Mucosa of rectum (tissue), 2 donors: ENCODE results near the gene SLFN14.
"Not testable (repeated sequence)": the region's sequence is repeated elsewhere in the genome, so short reads cannot be mapped to it uniquely, and the experiment has no call there.

ENCODE experiments used
- H3K27ac ChIP-seq, 2 donors: one replicate each; pipeline ENCODE4 v1.7.0; 2013; ENCODE audit warnings: inconsistent platforms in 2 of 2, low read depth in 2 of 2, low read length in 2 of 2
- H3K27me3 ChIP-seq, 2 donors: one replicate each; pipeline ENCODE4 v1.7.0; 2013; ENCODE audit warnings: low read length in 2 of 2; ENCODE audit not compliant: control insufficient read depth in 2 of 2, insufficient read depth in 2 of 2
- H3K36me3 ChIP-seq, 2 donors: one replicate each; pipeline ENCODE4 v1.7.0; 2013; ENCODE audit warnings: low read length in 2 of 2; ENCODE audit not compliant: control insufficient read depth in 2 of 2, insufficient read depth in 2 of 2
- H3K4me1 ChIP-seq, 2 donors: one replicate each; pipeline ENCODE4 v1.7.0; 2013; ENCODE audit warnings: low read length in 2 of 2, mild to moderate bottlenecking in 1 of 2; ENCODE audit not compliant: control insufficient read depth in 2 of 2, insufficient read depth in 2 of 2
- H3K4me3 ChIP-seq, 2 donors: one replicate each; pipeline ENCODE4 v1.7.0; 2013; ENCODE audit warnings: low read length in 2 of 2
- H3K9ac ChIP-seq, 2 donors: one replicate each; pipeline ENCODE4 v1.7.0; 2013; ENCODE audit warnings: low read length in 2 of 2, low read depth in 1 of 2, mild to moderate bottlenecking in 1 of 2
- H3K9me3 ChIP-seq, 2 donors: one replicate each; pipeline ENCODE4 v1.7.0; 2013; ENCODE audit warnings: low read length in 2 of 2; ENCODE audit not compliant: control insufficient read depth in 2 of 2
- donor health status: healthy.
- donor health status: Normal muscosa, but diverticular disease.

Gene SLFN14

GRCh38 chr17:35566968-35567367 is 6.3 kb upstream of the SLFN14 start:
- H3K4me3 ChIP-seq = peak overlapping the region; percentile 90 to 96
- no peaks in the 10 kb centered on the region for H3K9me3 ChIP-seq
- H3K27me3 ChIP-seq = no peaks in the 10 kb centered on the region
- H3K4me1 ChIP-seq = peaks cover 9 to 11% of the 10 kb centered on the region in 2 donors
- H3K36me3 ChIP-seq = no peaks in the 10 kb centered on the region
- H3K9ac ChIP-seq = no peak overlapping the region
- no peak overlapping the region for H3K27ac ChIP-seq

DNA sequence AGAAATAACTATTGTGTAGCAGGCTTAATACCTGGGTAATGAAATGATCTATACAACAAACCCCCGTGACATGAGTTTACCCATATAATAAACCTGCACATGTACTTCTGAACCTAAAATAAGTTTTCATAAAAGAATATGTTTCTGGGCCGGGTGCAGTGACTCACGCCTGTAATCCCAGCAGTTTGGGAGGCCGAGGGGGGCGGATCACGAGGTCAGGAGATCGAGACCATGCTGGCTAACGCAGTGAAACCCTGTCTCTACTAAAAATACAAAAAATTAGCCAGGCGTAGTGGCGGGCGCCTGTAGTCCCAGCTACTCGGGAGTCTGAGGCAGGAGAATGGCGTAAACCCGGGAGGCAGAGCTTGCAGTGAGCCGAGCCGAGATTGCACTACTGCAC is 2.6 kb upstream of the SLFN14 start:
- not testable (repeated sequence) for H3K9me3 ChIP-seq, H3K9ac ChIP-seq, H3K27ac ChIP-seq

DNA sequence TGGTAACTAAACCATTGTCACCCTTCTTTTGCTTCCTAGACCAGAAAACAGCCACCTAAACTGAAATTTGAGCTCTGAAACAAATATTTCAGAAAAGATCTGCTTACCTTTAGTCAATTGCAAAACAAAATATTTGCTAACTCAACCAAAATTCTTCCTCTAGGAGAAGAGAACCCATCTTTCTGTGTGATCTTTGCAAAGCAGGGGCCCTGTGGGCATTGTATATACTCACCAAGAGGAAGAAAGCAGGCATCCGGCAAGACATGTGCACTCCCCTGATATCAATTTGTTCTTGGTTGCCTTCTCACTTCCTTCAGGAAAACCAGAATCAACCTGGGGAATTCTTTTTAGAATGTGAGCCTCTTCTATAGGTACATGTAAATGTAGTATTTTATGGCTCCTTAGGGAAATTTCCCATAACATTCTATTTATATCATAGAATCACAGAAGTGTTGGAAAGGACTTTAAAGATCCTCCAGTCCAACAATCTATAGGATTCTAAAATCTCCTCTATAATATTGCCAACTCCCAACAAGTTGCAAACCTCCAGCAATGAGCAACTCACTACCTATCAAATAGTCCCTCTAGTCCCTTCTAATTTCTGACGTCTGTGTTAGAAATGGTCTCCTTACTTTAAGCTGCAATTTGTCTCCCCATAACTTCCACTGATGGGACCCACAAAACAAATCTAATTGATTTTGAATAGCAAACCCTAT is 966 bp downstream of the SLFN14 start:
- H3K36me3 ChIP-seq = no peaks in the 10 kb centered on the region
- H3K9ac ChIP-seq = no peak overlapping the region
- no peaks in the 10 kb centered on the region for H3K4me1 ChIP-seq
- no peaks in the 10 kb centered on the region for H3K9me3 ChIP-seq
- no peak overlapping the region for H3K4me3 ChIP-seq
- peaks cover 0 to 8% of the 10 kb centered on the region in 2 donors for H3K27me3 ChIP-seq
- H3K27ac ChIP-seq = no peak overlapping the region

More for the DNA sequence above, 2.6 kb upstream of the SLFN14 start:
- H3K27me3 ChIP-seq, H3K36me3 ChIP-seq, H3K4me3 ChIP-seq, H3K4me1 ChIP-seq: not testable (repeated sequence)

DNA sequence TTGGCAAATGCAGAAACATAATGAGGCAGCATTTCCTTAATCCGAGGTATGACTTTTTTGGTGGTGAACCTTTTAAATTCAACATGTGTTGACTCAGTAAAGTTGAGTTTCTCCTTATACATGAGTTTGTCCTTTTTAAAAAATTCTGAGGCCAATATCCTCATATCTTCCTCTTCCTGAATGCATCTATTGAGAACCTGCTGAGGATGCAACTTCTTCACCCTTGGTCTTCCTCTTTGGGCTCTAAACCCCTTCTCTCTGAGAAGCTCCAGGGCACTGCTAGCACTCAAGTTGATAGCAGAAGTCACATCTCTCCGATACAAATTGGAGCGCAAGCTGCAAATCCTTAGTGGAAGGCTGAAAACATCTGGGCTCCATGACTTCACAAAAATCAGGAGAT is 3.3 kb downstream of the SLFN14 start:
- Histone ChIP-seq H3K36me3 (no peaks in the 10 kb centered on the region), H3K27me3 (peaks cover 0 to 8% of the 10 kb centered on the region in 2 donors), H3K4me3 (no peak overlapping the region), H3K4me1 (no peaks in the 10 kb centered on the region), H3K27ac (no peak overlapping the region), H3K9ac (no peak overlapping the region), H3K9me3 (no peaks in the 10 kb centered on the region)

DNA sequence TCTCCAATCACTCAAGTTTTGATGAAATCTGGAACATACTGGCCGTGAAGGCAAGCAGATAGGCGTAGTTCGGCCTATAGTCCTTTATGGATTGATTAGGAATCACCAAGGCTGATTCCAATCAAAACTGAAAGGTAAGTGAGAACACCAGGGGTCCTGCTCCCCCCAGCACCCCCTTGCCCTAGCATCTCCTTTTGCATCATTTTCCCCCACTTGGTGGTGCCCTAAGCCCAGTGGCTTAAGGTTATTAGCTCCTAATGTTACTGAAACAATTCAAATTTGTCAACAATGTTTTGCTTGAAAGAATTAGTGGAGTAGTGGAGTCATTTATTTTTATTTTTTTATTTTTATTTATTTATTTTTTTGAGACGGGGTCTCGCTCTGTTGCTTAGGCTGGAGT is 4.9 kb downstream of the SLFN14 start:
- Histone ChIP-seq H3K27ac (no peak overlapping the region), H3K4me3 (no peak overlapping the region), H3K4me1 (no peaks in the 10 kb centered on the region), H3K36me3 (no peaks in the 10 kb centered on the region), H3K9ac (no peak overlapping the region), H3K9me3 (no peaks in the 10 kb centered on the region), H3K27me3 (peaks cover 0 to 8% of the 10 kb centered on the region in 2 donors)

DNA sequence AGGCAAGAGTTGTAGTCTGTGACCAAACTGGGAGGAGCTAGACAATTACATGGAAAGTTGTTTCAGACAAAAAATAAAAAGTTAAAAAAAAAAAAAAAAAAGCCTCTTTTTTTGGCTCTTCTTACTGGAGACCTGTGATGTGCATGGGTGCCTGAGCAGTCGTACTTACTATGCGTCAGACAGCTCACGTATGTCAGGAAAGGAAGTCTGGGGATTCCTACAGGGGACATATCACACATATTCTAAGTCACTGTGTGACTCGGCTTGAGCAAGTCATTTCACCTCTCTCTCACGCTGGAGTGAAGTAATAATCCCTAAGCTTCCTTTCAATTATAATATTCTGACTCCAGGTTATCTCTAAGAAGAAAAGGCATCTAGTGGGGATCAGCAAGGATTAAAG is 6.0 kb downstream of the SLFN14 start:
- Histone ChIP-seq H3K9ac (no peak overlapping the region), H3K4me3 (no peak overlapping the region), H3K27ac (no peak overlapping the region), H3K4me1 (no peaks in the 10 kb centered on the region), H3K9me3 (no peaks in the 10 kb centered on the region), H3K27me3 (peaks cover 0 to 11% of the 10 kb centered on the region in 2 donors), H3K36me3 (no peaks in the 10 kb centered on the region)

- H3K4me3 ChIP-seq = no peak overlapping the region
- H3K27me3 ChIP-seq = peaks cover 0 to 8% of the 10 kb centered on the region in 2 donors
- no peak overlapping the region for H3K9ac ChIP-seq
- H3K36me3 ChIP-seq = no peaks in the 10 kb centered on the region
- H3K4me1 ChIP-seq = no peaks in the 10 kb centered on the region
- no peaks in the 10 kb centered on the region for H3K9me3 ChIP-seq
- H3K27ac ChIP-seq = no peak overlapping the region
Observed at GRCh38 chr17:35553310-35553709, 7.3 kb downstream of the SLFN14 start.

- Histone ChIP-seq H3K27ac (no peak overlapping the region), H3K4me3 (no peak overlapping the region), H3K27me3 (peaks cover 0 to 8% of the 10 kb centered on the region in 2 donors), H3K36me3 (no peaks in the 10 kb centered on the region), H3K9me3 (no peaks in the 10 kb centered on the region), H3K9ac (no peak overlapping the region), H3K4me1 (no peaks in the 10 kb centered on the region)
Observed at GRCh38 chr17:35548978-35549377, 11.6 kb downstream of the SLFN14 start.

GRCh38 chr17:35548208-35548810 is 12.3 kb downstream of the SLFN14 start:
- Histone ChIP-seq H3K4me1 (no peaks in the 10 kb centered on the region), H3K9me3 (no peaks in the 10 kb centered on the region), H3K27me3 (peaks cover 0 to 8% of the 10 kb centered on the region in 2 donors), H3K9ac (no peak overlapping the region), H3K36me3 (no peaks in the 10 kb centered on the region), H3K27ac (no peak overlapping the region), H3K4me3 (no peak overlapping the region)

GRCh38 chr17:35546487-35546886 is 14.1 kb downstream of the SLFN14 start:
- peaks cover 0 to 8% of the 10 kb centered on the region in 2 donors for H3K27me3 ChIP-seq
- H3K4me3 ChIP-seq = no peak overlapping the region
- H3K9me3 ChIP-seq = no peaks in the 10 kb centered on the region
- no peaks in the 10 kb centered on the region for H3K36me3 ChIP-seq
- no peak overlapping the region for H3K9ac ChIP-seq
- H3K4me1 ChIP-seq = no peaks in the 10 kb centered on the region
- H3K27ac ChIP-seq = no peak overlapping the region
